Body of pancreas (tissue), 4 donors: ENCODE measurements around the gene CDH2. TPM values are rescaled to one million over a fixed set of nuclear protein-coding genes. Genes with fewer than 3 reads are reported as not detected.
A peak's percentile ranks its signal among the peaks of the same experiment; 100 is the strongest.

ENCODE experiments used
- ATAC-seq: fragments of 150-250 bp; one replicate; pipeline ENCODE4 v1.9.1; 2016
- DNase-seq, 4 donors: peaks; one replicate each; pipeline ENCODE4 v3.0.0-alpha.2; 2019
- H3K27ac ChIP-seq, 4 donors: fragments of 200-600 bp; sonication (generic); 1 replicate in 3 of 4; 2 replicates in 1 of 4; pipeline versions ENCODE4 v1.5.1 to v1.6.1; 2016 to 2019; ENCODE audit warnings: mild to moderate bottlenecking in 1 of 4, mixed read lengths in 1 of 4, moderate library complexity in 1 of 4
- H3K27me3 ChIP-seq, 2 donors: fragments of 200-600 bp; sonication (generic); one replicate each; pipeline ENCODE4 v1.6.0; 2016; ENCODE audit warnings: mild to moderate bottlenecking in 1 of 2
- H3K36me3 ChIP-seq, 2 donors: fragments of 200-600 bp; sonication (generic); replicated peaks in 1 of 2; 2 replicates each; pipeline ENCODE4 v1.5.1; 2016; ENCODE audit warnings: low read depth in 2 of 2; ENCODE audit not compliant: insufficient read depth in 1 of 2
- H3K4me1 ChIP-seq: fragments of 200-600 bp; sonication (generic); one replicate; pipeline ENCODE4 v1.6.0; 2016
- H3K4me3 ChIP-seq, 2 donors: fragments of 200-600 bp; sonication (generic); 1 replicate in 1 of 2; 2 replicates in 1 of 2; pipeline ENCODE4 v1.5.1; 2016 to 2019
- H3K9me3 ChIP-seq, 3 donors: fragments of 200-600 bp; sonication (generic); 1 replicate in 2 of 3; 2 replicates in 1 of 3; pipeline ENCODE4 v1.5.1; 2016
- POLR2A ChIP-seq, 3 donors: fragments of 450-650 bp; IDR thresholded peaks; one replicate each; pipeline ENCODE4 v1.6.1; 2016; ENCODE audit warnings: antibody characterized with exemption in 3 of 3, mild to moderate bottlenecking in 2 of 3
- WGBS, 2 donors: methylation state at CpG; one replicate each; pipeline ENCODE4 v1.1.5; 2017; 5-methylcytosine and 5-hydroxymethylcytosine counted together
- intact Hi-C: fragments of 100-400 bp; cut with DNase I; formaldehyde crosslinking; loops from one replicate; pipeline ENCODE4 v1.15.1; 2023
- total RNA-seq, 2 donors: library from RNA; depleted of rRNA; stranded (reverse); fragments of >200 nt; gene quantifications; one replicate each; pipeline ENCODE4 v1.1.0, GENCODE V29; 2016
- TF ChIP-seq, protein P1 (sequence below), 7 experiments: fragments of 450-650 bp in 4 of 7; fragments of 200-600 bp in 3 of 7; sonication (generic) in 3 of 7; IDR thresholded peaks; one replicate each; pipeline ENCODE4 v1.5.1; 2016 to 2019; ENCODE audit warnings: antibody characterized with exemption in 7 of 7

CDH2 gene
- total RNA-seq, 2 donors from 2014 or later: 0.33 to 0.78 TPM

DNA sequence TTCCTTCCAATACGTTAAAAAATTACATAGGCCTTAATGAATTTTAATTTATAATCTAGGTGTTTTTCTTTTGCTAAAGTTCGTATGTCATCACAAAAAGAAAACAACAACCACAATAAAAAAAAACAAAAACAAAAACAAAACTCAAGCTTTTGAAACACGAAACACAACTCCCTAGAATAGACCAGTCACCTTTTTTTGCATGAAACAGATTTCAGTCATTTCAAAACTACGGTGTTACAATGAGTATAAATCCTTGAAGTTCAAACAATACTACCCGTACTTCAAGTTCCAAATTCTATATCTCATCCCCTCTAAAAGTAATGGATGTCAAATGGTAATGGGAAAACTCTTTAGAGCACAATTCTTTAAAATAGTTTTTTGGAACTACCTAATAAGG is 142.4 kb downstream of the CDH2 start:
- Histone ChIP-seq H3K27me3 (no peaks in the 10 kb centered on the region), H3K4me1 (no peaks in the 10 kb centered on the region), H3K9me3 (no peaks in the 10 kb centered on the region), H3K27ac (no peak overlapping the region), H3K4me3 (no peak overlapping the region), H3K36me3 (no peaks in the 10 kb centered on the region)
- DNase-seq (no peak), ATAC-seq (no peak)
- TF ChIP-seq, protein P1, sequence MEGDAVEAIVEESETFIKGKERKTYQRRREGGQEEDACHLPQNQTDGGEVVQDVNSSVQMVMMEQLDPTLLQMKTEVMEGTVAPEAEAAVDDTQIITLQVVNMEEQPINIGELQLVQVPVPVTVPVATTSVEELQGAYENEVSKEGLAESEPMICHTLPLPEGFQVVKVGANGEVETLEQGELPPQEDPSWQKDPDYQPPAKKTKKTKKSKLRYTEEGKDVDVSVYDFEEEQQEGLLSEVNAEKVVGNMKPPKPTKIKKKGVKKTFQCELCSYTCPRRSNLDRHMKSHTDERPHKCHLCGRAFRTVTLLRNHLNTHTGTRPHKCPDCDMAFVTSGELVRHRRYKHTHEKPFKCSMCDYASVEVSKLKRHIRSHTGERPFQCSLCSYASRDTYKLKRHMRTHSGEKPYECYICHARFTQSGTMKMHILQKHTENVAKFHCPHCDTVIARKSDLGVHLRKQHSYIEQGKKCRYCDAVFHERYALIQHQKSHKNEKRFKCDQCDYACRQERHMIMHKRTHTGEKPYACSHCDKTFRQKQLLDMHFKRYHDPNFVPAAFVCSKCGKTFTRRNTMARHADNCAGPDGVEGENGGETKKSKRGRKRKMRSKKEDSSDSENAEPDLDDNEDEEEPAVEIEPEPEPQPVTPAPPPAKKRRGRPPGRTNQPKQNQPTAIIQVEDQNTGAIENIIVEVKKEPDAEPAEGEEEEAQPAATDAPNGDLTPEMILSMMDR (IDR thresholded peaks at IDR 0.05): no peak
- no peak for TF ChIP-seq POLR2A (IDR thresholded peaks at IDR 0.05)
- 51 to 55% methylated on average over 5 of the region's 5 CpGs for WGBS, 2 donors
- intact Hi-C loops: no loop called here

DNA sequence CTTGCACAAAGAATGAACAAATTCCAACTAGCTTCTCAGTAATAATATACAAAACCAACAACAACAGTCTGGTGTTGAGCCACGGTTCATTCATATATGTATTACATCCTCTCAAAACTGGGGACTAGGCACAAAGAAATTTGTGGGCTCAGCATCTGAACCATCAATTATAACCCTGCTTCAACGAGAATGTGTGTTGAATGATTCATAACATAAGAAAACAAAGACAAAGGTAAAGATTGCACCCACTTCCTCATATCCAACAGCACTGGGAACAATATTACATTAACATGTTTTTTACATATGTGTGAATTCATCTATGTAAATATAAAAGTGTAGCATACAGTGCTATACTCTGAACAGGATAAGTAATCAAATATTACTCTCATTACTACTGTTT is 144.8 kb downstream of the CDH2 start:
- intact Hi-C loops: no loop called here
- H3K9me3 ChIP-seq: no peaks in the 10 kb centered on the region
- WGBS, 2 donors: 39 to 52% methylated on average over 2 of the region's 2 CpGs
- no peaks in the 10 kb centered on the region for H3K4me1 ChIP-seq
- H3K36me3 ChIP-seq: no peaks in the 10 kb centered on the region
- no peak overlapping the region for H3K4me3 ChIP-seq
- TF ChIP-seq, protein P1 (IDR thresholded peaks at IDR 0.05): no peak
- TF ChIP-seq POLR2A (IDR thresholded peaks at IDR 0.05): no peak
- no peaks in the 10 kb centered on the region for H3K27me3 ChIP-seq
- ATAC-seq: no peak
- no peak overlapping the region for H3K27ac ChIP-seq
- DNase-seq: no peak

DNA sequence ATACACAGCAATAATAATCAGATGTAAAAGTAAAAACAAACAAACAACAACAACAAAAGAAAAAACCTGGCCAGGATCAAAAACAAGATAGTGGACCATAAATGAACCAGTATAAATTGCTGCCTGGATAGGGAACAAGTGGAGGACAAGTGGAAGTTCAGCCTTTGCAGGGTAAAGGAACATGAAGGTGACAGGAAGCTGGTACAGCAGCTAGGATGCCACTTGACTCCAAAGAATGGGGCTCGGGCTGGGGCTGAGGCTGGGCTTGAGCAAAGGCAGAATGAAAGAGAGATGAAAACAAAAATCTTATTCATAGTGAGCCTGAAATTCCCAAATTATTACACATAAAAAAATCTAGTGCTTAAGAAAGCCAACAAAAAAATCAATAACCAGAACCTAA is 146.5 kb downstream of the CDH2 start:
- WGBS, 2 donors: 36 to 48% methylated on average over 1 of the region's 1 CpG
- no peak for ATAC-seq
- intact Hi-C loops: no loop called here
- TF ChIP-seq, protein P1 (IDR thresholded peaks at IDR 0.05): no peak
- TF ChIP-seq POLR2A (IDR thresholded peaks at IDR 0.05): no peak
- H3K9me3 ChIP-seq: no peaks in the 10 kb centered on the region
- no peak overlapping the region for H3K27ac ChIP-seq
- no peaks in the 10 kb centered on the region for H3K4me1 ChIP-seq
- no peaks in the 10 kb centered on the region for H3K36me3 ChIP-seq
- DNase-seq: no peak
- H3K27me3 ChIP-seq: no peaks in the 10 kb centered on the region
- H3K4me3 ChIP-seq: no peak overlapping the region

DNA sequence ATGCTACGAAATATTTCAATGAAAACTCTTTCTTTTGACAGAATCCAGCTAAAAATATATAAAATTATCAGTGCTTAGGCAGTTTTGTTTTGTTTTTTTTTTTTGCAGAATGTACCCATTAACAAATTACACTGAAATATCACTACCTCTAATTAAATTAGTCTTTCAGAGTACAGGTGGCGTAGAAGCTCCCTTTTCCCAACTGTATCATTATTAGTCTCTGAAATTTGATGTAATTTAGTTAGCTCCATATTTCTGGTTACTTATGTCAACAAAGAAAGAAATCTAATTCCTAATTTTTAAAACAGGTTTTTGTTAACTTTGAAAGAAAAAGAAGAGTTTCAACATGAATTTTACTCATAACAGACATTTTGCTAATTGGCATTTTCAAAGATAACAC is 149.2 kb downstream of the CDH2 start:
- Histone ChIP-seq H3K4me1 (no peaks in the 10 kb centered on the region), H3K27ac (no peak overlapping the region), H3K27me3 (no peaks in the 10 kb centered on the region), H3K9me3 (no peaks in the 10 kb centered on the region), H3K4me3 (no peak overlapping the region), H3K36me3 (no peaks in the 10 kb centered on the region)
- no peak for TF ChIP-seq POLR2A (IDR thresholded peaks at IDR 0.05)
- TF ChIP-seq, protein P1 (IDR thresholded peaks at IDR 0.05): no peak
- 64 to 67% methylated on average over 2 of the region's 2 CpGs for WGBS, 2 donors
- DNase-seq (no peak), ATAC-seq (no peak)
- intact Hi-C loops: no loop called here

DNA sequence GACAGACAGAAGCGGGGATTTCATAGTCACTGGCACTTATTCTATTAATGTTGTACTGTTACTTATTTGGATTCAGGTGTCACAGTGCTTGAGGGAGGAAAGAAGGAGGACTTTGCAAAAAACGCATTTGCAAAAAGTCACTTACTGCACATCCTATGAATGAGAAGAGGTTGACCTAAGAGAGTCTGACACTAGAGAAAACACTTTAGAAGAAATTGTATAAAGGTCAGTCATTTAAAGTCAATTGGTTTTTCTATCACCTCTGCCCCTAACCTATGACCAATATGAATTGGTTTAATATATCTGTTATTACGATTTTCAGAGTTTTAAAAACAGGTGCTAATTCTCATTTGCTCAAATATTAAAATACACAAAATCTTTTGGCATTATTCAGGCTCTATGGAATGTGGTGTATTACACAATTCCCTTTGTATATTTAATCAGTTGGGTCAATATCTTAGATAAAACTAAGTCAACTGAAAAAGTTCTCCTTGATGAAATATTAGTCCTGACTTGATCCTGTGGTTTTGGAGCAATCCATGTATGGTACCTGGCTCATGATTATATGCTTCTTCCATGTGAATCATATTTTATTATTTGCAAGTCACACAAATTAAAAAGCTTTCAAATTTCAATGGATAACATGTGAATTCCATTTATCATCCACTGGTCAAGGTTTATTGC is 157.4 kb downstream of the CDH2 start:
- 32 to 37% methylated on average over 3 of the region's 3 CpGs for WGBS, 2 donors
- Histone ChIP-seq H3K27me3 (no peaks in the 10 kb centered on the region), H3K36me3 (no peaks in the 10 kb centered on the region), H3K4me3 (no peak overlapping the region), H3K27ac (no peak overlapping the region), H3K4me1 (peaks cover 5% of the 10 kb centered on the region), H3K9me3 (no peaks in the 10 kb centered on the region)
- intact Hi-C loops: no loop called here
- no peak for TF ChIP-seq POLR2A (IDR thresholded peaks at IDR 0.05)
- TF ChIP-seq, protein P1 (IDR thresholded peaks at IDR 0.05): no peak
- ATAC-seq: peak; percentile 74
- DNase-seq: no peak
